ENCODE results near the gene PPA2.
"Not testable (repeated sequence)": the region's sequence is repeated elsewhere in the genome, so short reads cannot be mapped to it uniquely, and the experiment has no call there.

DNA sequence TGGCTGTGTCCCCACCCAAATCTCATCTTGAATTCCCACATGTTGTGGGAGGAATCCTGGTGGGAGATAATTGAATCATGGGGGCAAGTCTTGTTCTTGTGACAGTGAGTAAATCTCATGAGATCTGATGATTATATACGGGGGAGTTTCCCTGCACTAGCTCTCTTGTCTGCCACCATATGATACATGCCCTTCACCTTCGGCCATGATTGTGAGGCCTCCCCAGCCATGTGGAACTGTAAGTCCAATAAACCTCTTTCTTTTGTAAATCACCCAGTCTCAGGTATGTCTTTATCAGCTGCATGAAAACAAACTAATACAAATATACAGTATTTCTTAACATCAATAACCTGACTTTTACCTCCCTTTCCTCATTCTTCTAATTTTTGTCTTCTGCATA, 9.3 kb downstream of the PPA2 start:
- TF ChIP-seq, protein P1, sequence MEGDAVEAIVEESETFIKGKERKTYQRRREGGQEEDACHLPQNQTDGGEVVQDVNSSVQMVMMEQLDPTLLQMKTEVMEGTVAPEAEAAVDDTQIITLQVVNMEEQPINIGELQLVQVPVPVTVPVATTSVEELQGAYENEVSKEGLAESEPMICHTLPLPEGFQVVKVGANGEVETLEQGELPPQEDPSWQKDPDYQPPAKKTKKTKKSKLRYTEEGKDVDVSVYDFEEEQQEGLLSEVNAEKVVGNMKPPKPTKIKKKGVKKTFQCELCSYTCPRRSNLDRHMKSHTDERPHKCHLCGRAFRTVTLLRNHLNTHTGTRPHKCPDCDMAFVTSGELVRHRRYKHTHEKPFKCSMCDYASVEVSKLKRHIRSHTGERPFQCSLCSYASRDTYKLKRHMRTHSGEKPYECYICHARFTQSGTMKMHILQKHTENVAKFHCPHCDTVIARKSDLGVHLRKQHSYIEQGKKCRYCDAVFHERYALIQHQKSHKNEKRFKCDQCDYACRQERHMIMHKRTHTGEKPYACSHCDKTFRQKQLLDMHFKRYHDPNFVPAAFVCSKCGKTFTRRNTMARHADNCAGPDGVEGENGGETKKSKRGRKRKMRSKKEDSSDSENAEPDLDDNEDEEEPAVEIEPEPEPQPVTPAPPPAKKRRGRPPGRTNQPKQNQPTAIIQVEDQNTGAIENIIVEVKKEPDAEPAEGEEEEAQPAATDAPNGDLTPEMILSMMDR (IDR thresholded peaks at IDR 0.05; ENCODE audit: low read depth, low read length, poor library complexity, severe bottlenecking), result not testable (repeated sequence)
- not testable (repeated sequence) for TF ChIP-seq EZH2phosphoT487 (IDR thresholded peaks at IDR 0.05; ENCODE audit: borderline replicate concordance, low read length)

Data from DOHH2 (cell line).